ENCODE results near the gene HEPN1.

HEPN1 gene

GRCh38 chr11:124934862-124935547, 16.0 kb downstream of the HEPN1 start:
- no peak overlapping the region for H3K4me3 ChIP-seq (ENCODE audit: low read length)
- TF ChIP-seq CTCF (conservative IDR thresholded peaks at IDR 0.05; ENCODE audit: low read depth, low read length) = no peak
- DNase-seq (ENCODE audit: low read depth) = no peak

- no peak for TF ChIP-seq CTCF (conservative IDR thresholded peaks at IDR 0.05; ENCODE audit: low read depth, low read length)
- no peak for DNase-seq (ENCODE audit: low read depth)
- no peak within 1 kb of the TSS for H3K4me3 ChIP-seq (ENCODE audit: low read length)
Observed at GRCh38 chr11:124935548-124936514, 16.8 kb downstream of the HEPN1 start, which contains the start of gene HEPACAM. Gene HEPACAM (minus strand): TSS chr11:124936047. CDS start chr11:124936006, 41 bp downstream.

GRCh38 chr11:124937336-124937935, 18.4 kb downstream of the HEPN1 start:
- DNase-seq (ENCODE audit: low read depth) = no peak
- no peak overlapping the region for H3K4me3 ChIP-seq (ENCODE audit: low read length)
- TF ChIP-seq CTCF (conservative IDR thresholded peaks at IDR 0.05; ENCODE audit: low read depth, low read length) = no peak

GRCh38 chr11:124938206-124938765, 19.2 kb downstream of the HEPN1 start:
- no peak for TF ChIP-seq CTCF (conservative IDR thresholded peaks at IDR 0.05; ENCODE audit: low read depth, low read length)
- no peak for DNase-seq (ENCODE audit: low read depth)
- no peak overlapping the region for H3K4me3 ChIP-seq (ENCODE audit: low read length)

- H3K4me3 ChIP-seq (ENCODE audit: low read length) = no peak overlapping the region
- no peak for TF ChIP-seq CTCF (conservative IDR thresholded peaks at IDR 0.05; ENCODE audit: low read depth, low read length)
- DNase-seq (ENCODE audit: low read depth) = no peak
Observed at GRCh38 chr11:124938970-124939369, 19.9 kb downstream of the HEPN1 start.

GRCh38 chr11:124941703-124942102, 22.7 kb downstream of the HEPN1 start:
- DNase-seq (ENCODE audit: low read depth) = no peak
- no peak for TF ChIP-seq CTCF (conservative IDR thresholded peaks at IDR 0.05; ENCODE audit: low read depth, low read length)
- H3K4me3 ChIP-seq (ENCODE audit: low read length) = no peak overlapping the region
